GM12892 (cell line): ENCODE results near the gene EIF3F.

Source experiments
- DNase-seq: peaks from one replicate; pipeline ENCODE4 v3.0.0; 2011; ENCODE audit not compliant: insufficient read length
- FAIRE-seq: peaks from 2 replicates; lab custom pipeline; 2011; peaks lifted over from hg19 to GRCh38; lab: Jason Lieb, UNC
- POLR2A ChIP-seq: IDR thresholded peaks from 2 replicates; pipeline ENCODE4 v1.6.1; 2011; ENCODE audit warnings: low read depth, low read length, control low read depth
- POLR2AphosphoS5 ChIP-seq: IDR thresholded peaks from 2 replicates; pipeline ENCODE4 v1.6.1; 2011; ENCODE audit warnings: low read depth, low read length, control low read depth
- TAF1 ChIP-seq: IDR thresholded peaks from 2 replicates; pipeline ENCODE4 v1.6.1; 2011; ENCODE audit warnings: low read depth, mild to moderate bottlenecking, control low read depth, low read length, borderline replicate concordance

Gene EIF3F

DNA sequence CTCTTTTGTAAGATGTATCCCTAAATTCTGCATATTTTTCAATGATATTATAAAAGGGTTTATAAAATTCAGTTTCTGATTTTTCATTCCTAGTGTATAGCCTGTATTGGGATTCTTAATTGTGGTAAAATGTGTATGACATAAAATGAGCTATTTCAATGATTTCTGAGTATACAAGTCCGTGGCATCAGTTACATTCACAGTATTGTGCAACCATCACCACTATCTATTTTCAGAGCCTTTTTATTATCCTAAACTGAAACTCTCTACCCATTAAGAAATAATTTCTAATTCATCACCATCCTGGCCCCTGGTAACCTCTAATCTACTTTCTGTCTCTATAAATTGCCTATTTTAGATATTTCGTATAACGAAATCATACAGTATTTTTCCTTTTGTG lies 39.8 kb downstream of the EIF3F start:
- DNase-seq (no peak), FAIRE-seq (no peak)
- TF ChIP-seq POLR2A, result no peak
- TF ChIP-seq TAF1, result no peak
- no peak for TF ChIP-seq POLR2AphosphoS5

DNA sequence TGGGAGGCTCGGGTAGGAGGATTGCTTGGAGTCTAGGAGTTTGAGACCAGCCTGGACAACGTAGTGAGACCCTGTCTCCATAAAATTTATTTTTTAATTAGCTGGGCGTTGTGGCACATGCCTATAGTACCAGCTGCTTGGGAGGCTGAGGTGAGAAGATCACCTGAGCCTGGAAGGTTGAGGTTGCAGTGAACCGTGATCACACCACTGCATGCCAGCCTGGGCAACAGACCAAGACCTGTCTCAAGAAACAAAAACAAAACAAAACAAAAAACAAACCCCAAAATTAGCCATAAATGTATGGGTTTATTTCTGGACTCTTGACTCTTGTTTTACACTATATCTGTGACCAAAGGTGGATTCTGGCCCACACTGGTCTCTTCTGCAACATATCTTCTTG lies 41.6 kb downstream of the EIF3F start:
- no peak for DNase-seq
- FAIRE-seq, result no peak
- TF ChIP-seq POLR2A (no peak), TAF1 (no peak), POLR2AphosphoS5 (no peak)

DNA sequence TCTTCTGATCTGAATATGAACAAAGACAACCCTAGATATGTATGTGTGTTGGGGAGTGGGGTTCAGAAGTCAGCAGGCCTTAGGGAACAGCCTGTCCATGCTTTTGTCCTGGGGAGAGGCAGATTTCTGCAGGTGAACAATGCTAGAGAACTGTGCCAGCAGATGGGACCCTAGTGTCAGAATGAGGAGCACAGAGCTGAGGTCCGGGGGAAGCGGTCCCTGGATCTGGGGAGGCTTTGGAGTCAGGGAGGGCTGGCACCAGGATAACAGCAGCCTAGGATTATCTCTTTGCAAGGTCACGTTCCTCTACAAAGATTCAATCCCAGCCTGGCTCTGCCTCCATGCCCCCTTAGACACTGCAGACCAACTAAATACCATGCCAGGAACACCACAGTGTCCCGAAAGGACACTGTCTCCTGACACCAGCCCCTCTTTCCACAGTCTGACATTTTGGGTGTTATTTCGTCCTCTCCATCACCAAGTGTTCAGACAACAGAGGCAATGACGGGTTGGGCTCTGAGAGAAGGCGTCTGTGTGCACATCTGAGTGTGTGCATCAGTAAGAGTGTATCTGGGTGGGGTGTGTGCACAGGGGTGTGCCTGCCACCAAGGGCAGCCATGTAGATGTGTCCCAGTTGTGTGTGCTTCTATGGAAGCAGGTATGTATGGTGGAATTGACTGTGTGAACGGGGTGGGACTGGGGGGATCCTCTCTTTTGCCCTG lies 43.5 kb downstream of the EIF3F start:
- FAIRE-seq (no peak), DNase-seq (no peak)
- TF ChIP-seq POLR2AphosphoS5 (no peak), POLR2A (no peak), TAF1 (no peak)

DNA sequence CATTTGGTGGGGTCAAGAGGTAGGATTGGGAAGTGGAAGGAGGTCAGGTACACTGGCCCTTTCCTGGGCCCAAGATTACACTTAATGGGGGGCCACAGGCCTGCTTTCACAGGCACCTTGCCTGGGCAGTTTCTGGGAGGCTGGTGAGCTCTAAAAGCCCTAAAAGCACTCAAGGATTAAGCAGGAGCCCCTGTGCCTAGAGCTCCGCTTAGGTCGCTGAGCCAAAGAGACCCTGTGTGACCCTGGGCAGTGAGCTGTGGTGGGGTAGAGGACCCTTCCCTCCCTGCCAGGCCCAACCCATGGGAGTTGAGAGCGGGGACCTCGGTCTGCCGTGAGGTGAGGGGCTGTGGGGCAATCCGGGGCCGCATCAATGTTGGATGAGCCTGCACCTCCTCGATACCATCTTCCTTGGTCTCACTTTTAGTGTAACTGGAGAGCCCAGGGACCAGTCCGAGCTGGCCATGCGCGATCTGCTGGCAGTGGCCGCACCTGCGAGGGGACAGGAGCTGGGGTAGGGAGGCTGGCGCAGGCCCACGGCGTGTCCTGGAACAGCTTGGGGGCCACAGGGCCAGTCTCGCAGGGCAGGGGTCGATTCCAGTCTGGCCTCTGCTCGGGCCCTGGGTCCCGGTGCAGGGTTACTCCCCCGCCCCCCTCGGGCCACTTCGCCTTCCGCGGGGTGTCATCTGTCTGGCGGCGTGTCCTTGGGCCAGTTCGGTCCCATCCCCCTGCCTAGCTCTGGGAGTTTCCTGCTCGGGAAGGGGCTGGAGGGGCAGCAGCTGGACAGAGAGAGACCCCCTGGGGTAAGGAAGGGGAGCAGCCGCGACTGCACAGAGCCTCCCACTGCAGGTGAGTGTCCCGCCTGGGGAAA lies 44.3 kb downstream of the EIF3F start:
- DNase-seq (no peak), FAIRE-seq (no peak)
- TF ChIP-seq TAF1, result no peak
- TF ChIP-seq POLR2AphosphoS5, result no peak
- TF ChIP-seq POLR2A, result no peak

DNA sequence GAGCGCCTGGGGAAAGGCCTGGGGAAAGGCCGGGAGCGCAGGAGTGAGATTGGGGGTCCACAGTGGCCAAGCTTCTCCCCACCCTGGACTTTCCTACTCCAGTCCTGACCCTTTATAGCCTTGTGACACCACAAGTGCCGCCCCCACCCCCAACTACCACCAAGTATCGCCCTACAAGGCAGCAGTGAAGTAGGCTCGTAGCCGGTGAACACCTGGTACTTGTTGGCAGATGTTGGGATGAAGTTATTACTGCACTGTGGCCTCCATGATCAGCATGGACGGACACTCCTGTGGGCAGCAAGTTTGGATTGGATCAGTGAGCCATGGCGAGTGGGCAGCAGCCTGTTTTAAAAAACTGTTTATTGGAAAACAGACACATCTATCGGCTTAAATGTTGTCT lies 45.0 kb downstream of the EIF3F start:
- TF ChIP-seq POLR2AphosphoS5 (no peak), POLR2A (no peak), TAF1 (no peak)
- DNase-seq (no peak), FAIRE-seq (no peak)

DNA sequence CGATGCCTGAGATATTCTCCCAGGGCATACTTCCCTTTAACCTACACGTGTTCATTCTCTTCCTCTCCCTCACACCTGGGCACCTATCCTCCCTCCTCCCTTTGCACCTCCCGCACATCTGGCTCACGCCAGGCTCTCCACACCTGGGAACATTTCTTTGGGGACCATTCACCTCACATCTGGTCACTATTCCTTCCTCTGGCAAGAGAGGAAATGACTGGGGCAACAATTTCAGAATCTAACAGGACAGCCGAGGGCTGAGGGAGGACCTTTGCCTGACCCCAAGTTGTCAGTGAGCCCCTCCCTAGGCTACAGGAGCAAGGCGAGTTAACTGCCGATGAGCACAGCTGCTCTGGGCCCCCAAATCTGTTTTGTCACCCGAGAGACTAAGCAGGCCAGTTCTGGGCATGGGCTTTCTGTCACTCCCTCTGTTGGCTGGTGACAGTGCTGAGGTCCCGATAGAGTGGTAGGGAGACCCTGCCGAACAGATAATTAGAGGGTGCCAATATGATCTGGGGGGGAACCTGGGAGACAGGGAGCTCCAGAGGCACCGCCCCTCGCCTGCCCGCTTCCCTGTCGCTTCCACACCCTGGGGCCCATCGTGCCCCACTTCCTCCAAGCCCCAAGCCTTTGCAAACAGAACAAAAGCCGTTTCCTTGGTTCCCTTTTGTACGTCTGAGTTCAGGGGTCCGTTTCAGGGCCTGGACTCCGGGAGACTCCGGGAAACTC lies 45.6 kb downstream of the EIF3F start:
- TF ChIP-seq POLR2AphosphoS5 (no peak), POLR2A (no peak), TAF1 (no peak)
- no peak for DNase-seq
- no peak for FAIRE-seq

DNA sequence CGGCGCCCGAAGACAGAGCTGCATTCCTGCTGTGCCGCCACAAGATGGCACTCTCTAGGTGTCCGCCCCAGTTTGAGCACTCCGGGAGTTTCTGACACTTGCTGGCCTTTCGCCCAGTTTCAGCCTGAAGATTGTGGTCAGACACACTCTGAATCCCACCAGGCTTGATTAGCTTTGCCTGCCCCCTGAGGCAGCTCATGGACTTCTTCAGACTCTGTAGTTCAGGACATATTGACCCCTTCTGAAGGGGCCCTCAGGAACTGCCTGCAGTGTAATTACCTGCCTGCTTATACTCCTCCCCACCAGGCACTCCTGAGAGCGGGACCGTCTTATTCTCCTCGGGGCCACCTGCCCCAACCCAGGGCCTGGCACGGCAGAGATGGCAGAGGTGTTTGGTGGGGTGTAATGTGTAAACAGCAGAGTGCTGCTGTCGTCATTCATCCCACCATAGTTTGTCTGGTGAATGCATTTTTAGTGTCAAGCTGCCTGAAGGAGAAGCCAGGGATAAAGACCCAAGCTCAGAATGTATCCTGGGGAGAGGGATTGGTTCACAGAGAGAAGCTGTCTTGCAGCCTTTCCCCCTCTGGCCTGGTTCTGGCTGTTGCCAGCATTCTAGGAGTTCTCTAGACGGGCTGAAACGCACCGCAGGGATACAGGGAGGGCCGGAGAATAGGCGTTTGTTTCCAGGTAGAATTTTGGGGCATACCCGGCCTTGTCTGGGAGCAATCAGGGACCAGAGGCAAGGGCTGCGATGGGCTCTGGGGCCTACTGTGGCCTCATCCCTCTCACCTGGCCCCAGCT lies 46.4 kb downstream of the EIF3F start:
- peak; percentile 94 for FAIRE-seq
- peak; percentile 73 for DNase-seq
- TF ChIP-seq TAF1, result no peak
- no peak for TF ChIP-seq POLR2AphosphoS5
- no peak for TF ChIP-seq POLR2A

DNA sequence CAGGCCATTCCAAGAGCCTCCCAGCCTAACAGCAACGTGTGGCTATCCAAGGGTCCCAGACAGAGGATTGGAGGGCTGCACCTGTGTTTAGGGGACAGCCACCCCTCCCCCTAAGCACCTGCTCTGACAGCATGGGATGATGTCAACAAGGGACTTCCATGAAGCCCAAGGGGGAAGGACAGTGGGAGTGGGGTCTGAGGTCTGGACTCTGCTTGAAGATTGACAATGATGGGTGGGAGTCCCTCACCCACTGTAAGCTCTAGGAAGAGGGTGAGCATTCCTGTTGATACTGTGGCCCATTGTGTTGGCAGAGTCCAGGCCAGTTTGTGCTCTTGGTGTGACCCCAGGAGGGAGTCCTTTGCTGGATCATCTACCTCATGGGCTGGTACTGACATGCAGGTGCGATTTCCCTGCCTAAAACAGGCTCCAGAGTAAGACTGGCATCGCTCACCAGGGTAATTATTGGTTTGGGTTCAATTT lies 47.0 kb downstream of the EIF3F start:
- TF ChIP-seq TAF1 (no peak), POLR2A (no peak), POLR2AphosphoS5 (no peak)
- no peak for DNase-seq
- no peak for FAIRE-seq

DNA sequence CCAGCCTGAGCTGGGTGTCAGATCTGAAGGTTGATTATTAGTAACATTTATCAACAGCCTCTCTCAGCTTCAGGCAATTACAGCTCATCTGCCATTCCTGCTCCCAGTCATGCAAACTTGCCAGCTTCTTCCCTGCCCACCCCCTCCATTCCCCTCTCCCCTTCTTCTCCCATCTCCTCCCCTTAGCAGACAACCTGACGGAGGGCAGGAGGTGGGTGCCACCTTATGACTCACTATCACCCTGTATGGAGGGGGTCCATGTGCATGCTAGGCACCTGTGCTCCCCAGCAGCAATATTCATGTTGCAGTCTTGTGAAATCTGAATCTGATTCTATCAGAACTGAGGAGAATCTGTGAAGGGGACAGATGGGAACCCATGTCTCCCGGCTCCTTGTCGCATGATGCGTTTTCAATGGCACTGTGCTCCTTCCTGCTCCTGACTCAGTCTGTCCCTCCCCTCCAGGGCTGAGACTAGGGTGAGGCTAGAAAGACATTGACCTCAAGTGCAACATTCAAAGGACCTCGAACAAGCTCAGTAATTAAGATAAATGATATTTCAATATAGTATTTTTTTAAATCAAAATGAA lies 47.6 kb downstream of the EIF3F start:
- no peak for DNase-seq
- no peak for TF ChIP-seq TAF1
- no peak for TF ChIP-seq POLR2A
- FAIRE-seq, result no peak

DNA sequence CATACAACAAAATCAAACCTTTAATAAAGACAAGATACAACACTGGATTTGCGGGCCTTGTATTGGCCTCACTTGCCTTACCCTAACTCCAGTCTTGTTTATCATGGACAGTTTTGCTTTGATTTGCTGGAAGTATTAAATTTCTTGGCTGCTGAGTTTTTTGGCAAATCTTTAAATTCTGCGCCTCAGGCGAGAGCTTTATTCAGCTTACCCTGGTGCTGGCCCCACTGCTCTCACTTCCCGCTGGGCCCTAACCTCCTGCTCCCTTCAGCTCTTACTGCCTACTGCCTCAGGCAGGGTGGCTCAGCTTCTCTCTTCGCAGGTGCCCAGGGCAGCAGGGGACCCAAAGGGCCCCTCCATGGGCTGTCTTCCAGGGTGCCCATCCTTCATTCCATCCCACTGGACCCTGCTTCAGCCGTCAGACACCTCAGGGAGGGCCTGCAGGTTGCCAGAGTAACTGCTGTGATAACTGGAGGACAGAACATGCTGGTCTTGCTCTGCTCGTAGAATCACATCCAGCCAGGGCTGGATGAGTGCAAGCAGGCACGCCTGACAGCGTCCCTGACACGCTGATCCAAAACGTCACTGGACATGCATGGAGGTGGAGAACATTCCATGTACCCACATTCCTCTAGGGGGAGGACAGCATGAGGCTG lies 48.2 kb downstream of the EIF3F start:
- TF ChIP-seq POLR2AphosphoS5 (no peak), TAF1 (no peak), POLR2A (no peak)
- no peak for FAIRE-seq
- no peak for DNase-seq
